LNCaP clone FGC (cell line): ENCODE measurements around the gene BPI.

Experiments used
- DNase-seq: peaks from one replicate; pipeline ENCODE4 v3.0.0-alpha.2; 2011; ENCODE audit warnings: low read depth
- H3K4me3 ChIP-seq: 2 replicates; pipeline ENCODE4 v1.5.1; 2011; ENCODE audit warnings: mild to moderate bottlenecking, low read depth, low read length, control low read depth
- TF ChIP-seq, protein P1 (sequence below): IDR thresholded peaks from 2 replicates; pipeline ENCODE4 v1.5.1; 2012; ENCODE audit warnings: mild to moderate bottlenecking; ENCODE audit not compliant: control insufficient read depth, insufficient read depth; ENCODE audit errors: extremely low read depth

BPI gene

GRCh38 chr20:38346741-38347140 is 42.8 kb downstream of the BPI start:
- no peak for DNase-seq
- H3K4me3 ChIP-seq = no peak overlapping the region
- TF ChIP-seq, protein P1, sequence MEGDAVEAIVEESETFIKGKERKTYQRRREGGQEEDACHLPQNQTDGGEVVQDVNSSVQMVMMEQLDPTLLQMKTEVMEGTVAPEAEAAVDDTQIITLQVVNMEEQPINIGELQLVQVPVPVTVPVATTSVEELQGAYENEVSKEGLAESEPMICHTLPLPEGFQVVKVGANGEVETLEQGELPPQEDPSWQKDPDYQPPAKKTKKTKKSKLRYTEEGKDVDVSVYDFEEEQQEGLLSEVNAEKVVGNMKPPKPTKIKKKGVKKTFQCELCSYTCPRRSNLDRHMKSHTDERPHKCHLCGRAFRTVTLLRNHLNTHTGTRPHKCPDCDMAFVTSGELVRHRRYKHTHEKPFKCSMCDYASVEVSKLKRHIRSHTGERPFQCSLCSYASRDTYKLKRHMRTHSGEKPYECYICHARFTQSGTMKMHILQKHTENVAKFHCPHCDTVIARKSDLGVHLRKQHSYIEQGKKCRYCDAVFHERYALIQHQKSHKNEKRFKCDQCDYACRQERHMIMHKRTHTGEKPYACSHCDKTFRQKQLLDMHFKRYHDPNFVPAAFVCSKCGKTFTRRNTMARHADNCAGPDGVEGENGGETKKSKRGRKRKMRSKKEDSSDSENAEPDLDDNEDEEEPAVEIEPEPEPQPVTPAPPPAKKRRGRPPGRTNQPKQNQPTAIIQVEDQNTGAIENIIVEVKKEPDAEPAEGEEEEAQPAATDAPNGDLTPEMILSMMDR = no peak

DNA sequence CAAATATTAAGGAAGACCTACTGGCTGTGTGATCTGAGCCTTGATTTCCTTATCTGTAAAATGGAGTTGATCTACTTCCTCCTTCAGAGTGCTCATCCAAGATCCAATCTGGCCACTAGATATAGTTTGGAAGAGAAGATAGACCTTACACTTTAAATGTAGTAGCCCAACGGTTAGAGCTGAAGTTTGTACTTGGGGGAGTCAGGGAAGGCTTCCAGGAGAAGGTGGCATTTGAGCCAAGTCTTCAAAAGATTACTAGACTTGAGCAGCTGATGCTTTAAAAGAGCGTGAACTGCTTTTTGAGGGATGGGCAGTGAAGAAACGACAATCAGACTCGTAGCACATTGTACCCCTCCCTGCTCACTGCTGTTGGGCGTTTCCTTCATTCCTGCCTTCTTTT is 45.9 kb downstream of the BPI start:
- H3K4me3 ChIP-seq = no peak overlapping the region
- DNase-seq = no peak
- TF ChIP-seq, protein P1 = no peak

DNA sequence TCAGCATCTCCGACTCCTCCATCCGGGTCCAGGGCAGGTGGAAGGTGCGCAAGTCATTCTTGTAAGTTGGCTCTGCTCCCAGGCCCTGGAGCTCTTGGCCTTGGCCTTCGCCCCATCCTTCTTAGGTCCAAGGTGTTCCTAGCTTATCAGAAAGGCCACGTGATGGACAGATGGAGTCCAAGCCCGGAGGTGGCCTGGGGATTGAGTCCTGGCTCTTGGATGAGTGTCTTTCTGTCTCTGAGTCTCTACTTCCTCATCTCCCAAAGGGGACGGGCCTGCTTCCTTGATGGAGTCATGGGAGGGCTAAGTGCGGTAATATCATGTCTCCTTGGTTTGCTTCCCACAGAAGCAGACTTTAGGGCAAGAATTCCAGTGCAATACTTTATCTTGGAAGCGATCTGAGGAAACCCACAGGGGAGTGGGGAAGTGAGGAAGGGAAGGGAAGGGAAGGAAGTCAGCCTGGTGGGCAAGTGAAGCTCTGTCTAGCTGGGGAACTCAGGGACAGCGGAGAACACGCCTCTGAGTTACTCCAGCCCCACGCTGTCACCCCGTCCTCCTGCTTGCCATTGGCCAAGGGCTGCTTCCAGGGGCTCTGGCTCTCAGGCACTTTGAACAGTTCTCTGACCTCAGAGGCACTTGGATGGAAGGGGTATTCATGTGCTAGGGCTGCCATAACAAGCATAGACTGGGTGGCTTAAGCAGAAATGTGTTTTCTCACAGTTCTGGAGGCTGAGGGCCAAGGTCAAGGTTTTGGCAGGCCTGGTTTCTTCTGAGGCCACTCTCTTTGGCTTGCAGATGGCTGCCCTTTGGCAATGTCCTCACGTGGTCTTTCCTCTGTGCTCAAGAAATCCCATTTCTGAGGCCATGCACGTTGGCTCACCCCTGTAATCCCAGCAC is 47.2 kb downstream of the BPI start:
- H3K4me3 ChIP-seq = no peak overlapping the region
- TF ChIP-seq, protein P1 = no peak
- no peak for DNase-seq

DNA sequence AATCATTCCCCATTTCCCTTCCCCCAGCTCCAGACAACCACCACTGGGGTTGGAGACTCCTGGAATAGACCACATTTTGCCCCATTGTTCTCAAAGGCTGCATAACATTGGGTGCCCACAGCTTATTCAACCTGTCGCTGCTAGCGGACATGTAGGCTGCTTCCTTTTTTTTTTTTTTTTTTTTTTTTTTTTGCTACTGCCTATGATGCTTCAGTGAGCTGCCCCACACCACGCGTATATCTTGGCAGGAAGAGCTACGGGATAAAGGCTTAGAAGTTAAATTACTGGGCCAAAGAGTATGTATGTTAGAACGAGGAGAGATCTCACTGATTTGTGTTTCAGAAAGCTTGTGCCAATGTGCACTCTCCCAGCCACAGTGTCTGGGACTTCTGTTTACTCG is 49.4 kb downstream of the BPI start:
- DNase-seq = no peak
- no peak overlapping the region for H3K4me3 ChIP-seq
- TF ChIP-seq, protein P1 = no peak

DNA sequence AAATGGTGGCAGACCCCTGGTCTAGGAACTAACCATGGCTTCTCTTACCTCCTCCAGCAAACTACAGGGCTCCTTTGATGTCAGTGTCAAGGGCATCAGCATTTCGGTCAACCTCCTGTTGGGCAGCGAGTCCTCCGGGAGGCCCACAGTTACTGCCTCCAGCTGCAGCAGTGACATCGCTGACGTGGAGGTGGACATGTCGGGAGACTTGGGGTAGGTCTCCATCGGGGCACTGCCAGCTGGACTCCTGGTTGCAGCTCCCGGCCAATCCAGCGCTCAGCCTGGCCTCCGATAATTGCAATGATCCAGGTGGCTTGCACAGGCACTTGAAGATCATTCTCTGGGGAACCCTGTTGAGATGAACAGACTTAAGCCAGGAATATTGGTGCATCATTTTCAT is 50.3 kb downstream of the BPI start:
- no peak for DNase-seq
- TF ChIP-seq, protein P1 = no peak
- H3K4me3 ChIP-seq = no peak overlapping the region

DNA sequence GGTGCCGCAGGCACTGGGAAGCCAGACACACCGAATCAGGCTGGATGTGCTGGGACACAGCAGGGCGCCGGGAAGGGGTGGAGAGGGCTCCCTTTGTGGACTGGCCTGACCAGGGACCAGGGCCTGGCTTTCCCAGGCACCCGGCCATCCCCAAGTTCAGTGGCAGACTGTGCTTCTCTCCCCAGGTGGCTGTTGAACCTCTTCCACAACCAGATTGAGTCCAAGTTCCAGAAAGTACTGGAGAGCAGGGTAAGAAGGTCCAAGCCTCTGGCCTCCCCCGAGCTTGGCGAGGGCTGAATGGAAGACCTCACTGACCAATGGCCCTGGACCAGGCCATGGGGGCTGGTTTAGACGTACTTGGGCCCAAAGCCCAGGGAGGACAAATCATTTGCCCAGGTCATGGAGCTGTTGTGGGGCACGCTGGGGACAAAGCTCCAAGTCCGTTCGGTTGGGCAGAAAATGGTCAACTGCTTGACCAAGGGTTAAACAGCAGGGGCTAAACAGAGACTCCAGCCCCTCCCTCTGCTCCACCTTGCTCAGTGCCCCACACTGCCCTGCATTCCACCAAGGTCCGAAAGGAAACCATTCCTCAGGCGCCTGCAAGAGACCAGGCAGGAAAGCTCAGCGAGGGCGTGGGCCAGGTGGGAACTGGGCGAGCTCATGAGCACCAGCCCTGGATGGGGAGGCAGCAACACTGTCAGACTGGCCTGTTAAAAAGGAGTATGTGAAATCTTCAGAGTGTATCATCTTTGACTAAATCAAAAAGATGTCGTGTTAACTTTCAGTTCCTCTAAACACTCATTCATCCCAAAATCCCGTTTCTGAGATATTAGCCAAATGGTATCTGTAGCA is 51.4 kb downstream of the BPI start:
- no peak for DNase-seq
- TF ChIP-seq, protein P1 = no peak
- H3K4me3 ChIP-seq = no peak overlapping the region
